GM12892 (cell line): Measurements from ENCODE around the gene ANTXR1.

ENCODE experiments used
- POLR2A ChIP-seq: IDR thresholded peaks from 2 replicates; pipeline ENCODE4 v1.6.1; 2011; ENCODE audit warnings: low read depth, low read length, control low read depth
- POLR2AphosphoS5 ChIP-seq: IDR thresholded peaks from 2 replicates; pipeline ENCODE4 v1.6.1; 2011; ENCODE audit warnings: low read depth, low read length, control low read depth

DNA sequence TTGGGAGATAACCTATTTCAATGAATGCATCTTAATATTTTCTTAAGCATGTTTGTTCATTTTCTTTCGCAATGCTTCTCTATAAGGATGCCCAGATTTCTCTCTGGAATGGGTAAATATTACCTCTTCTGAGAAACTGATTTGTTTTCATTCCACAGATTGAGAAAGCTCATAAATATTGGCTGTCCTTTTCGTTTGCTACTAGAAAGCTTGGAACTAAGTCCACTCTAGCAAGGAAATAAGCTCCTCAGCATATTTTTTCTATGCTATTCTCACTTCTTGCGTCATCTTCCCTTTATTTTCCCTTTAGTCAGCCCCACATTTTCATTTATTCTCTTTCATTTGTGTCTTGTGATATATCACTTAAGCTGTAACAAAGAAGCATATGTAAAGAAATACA lies 76.3 kb downstream of the ANTXR1 start:
- TF ChIP-seq POLR2A (no peak), POLR2AphosphoS5 (no peak)
